Hematopoietic multipotent progenitor cell treated with erythropoietin and hydrocortisone succinate and interleukin-3 and kit ligand, for 17 days (in vitro differentiated cells): Measurements from ENCODE around the gene LAMB3.

Experiments used
- DNase-seq: peaks from one replicate; pipeline ENCODE4 v3.0.0-alpha.2; 2015; ENCODE audit warnings: low spot score

Gene LAMB3

GRCh38 chr1:209633335-209633997, 18.8 kb downstream of the LAMB3 start:
- DNase-seq: no peak

- no peak for DNase-seq
Observed at GRCh38 chr1:209630383-209631225, 21.6 kb downstream of the LAMB3 start.

- no peak for DNase-seq
Observed at GRCh38 chr1:209629621-209630382, 22.4 kb downstream of the LAMB3 start.

- no peak for DNase-seq
Observed at GRCh38 chr1:209628618-209629299, 23.5 kb downstream of the LAMB3 start.

- peak; percentile 82 for DNase-seq
Observed at GRCh38 chr1:209627732-209628196, 24.5 kb downstream of the LAMB3 start.

- no peak for DNase-seq
Observed at GRCh38 chr1:209627027-209627731, 25.0 kb downstream of the LAMB3 start.

- no peak for DNase-seq
Observed at GRCh38 chr1:209626346-209627026, 25.7 kb downstream of the LAMB3 start.

- DNase-seq: no peak
Observed at GRCh38 chr1:209625791-209626285, 26.4 kb downstream of the LAMB3 start.

GRCh38 chr1:209624558-209625549, 27.4 kb downstream of the LAMB3 start:
- DNase-seq: no peak

- no peak for DNase-seq
Observed at GRCh38 chr1:209622841-209623829, 29.1 kb downstream of the LAMB3 start.

GRCh38 chr1:209621741-209622655, 30.2 kb downstream of the LAMB3 start:
- DNase-seq: no peak

GRCh38 chr1:209621286-209621685, 30.9 kb downstream of the LAMB3 start:
- no peak for DNase-seq

- DNase-seq: no peak
Observed at GRCh38 chr1:209620487-209620884, 31.7 kb downstream of the LAMB3 start.

- no peak for DNase-seq
Observed at GRCh38 chr1:209619696-209620486, 32.3 kb downstream of the LAMB3 start.

- DNase-seq: no peak
Observed at GRCh38 chr1:209618756-209619420, 33.3 kb downstream of the LAMB3 start.

GRCh38 chr1:209618291-209618690, 33.9 kb downstream of the LAMB3 start:
- no peak for DNase-seq
